Hepatocyte (in vitro differentiated cells): ENCODE data around the gene IKZF5.

Experiments used
- EZH2 ChIP-seq: fragments of 200-600 bp; sonication (generic); IDR thresholded peaks from 2 replicates; pipeline ENCODE4 v1.6.1; 2016; ENCODE audit warnings: antibody characterized with exemption, mild to moderate bottlenecking, borderline replicate concordance
- EZH2phosphoT487 ChIP-seq: fragments of 200-600 bp; sonication (generic); IDR thresholded peaks from one replicate; pipeline ENCODE4 v1.6.1; 2018; ENCODE audit warnings: antibody characterized with exemption, mild to moderate bottlenecking, low read depth, moderate library complexity; ENCODE audit not compliant: unreplicated experiment, severe bottlenecking
- TF ChIP-seq, protein P1 (sequence below): fragments of 200-600 bp; sonication (generic); IDR thresholded peaks from 2 replicates; pipeline ENCODE4 v1.5.1; 2016; ENCODE audit warnings: antibody characterized with exemption, mild to moderate bottlenecking; ENCODE audit not compliant: poor library complexity

DNA sequence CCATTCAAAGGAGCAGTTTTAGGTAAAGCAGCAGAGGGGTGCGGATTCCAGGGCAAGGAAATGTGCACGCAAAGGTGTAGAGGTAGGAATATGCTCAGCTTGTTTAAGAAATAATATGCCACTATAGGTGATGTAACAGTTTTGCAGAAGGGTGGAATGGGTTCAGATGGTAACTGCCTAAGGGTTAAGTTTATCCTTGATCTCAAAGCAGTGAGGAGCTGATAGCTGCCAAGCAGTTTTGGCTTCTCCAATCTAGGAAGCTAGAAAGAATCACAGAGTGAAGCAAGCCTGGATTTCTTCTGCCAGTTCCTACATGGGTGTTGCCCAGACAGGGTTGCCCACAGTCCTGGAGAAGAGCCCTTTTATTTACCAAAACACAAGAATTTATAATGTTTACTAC lies 6.2 kb upstream of the IKZF5 start:
- TF ChIP-seq, protein P1, sequence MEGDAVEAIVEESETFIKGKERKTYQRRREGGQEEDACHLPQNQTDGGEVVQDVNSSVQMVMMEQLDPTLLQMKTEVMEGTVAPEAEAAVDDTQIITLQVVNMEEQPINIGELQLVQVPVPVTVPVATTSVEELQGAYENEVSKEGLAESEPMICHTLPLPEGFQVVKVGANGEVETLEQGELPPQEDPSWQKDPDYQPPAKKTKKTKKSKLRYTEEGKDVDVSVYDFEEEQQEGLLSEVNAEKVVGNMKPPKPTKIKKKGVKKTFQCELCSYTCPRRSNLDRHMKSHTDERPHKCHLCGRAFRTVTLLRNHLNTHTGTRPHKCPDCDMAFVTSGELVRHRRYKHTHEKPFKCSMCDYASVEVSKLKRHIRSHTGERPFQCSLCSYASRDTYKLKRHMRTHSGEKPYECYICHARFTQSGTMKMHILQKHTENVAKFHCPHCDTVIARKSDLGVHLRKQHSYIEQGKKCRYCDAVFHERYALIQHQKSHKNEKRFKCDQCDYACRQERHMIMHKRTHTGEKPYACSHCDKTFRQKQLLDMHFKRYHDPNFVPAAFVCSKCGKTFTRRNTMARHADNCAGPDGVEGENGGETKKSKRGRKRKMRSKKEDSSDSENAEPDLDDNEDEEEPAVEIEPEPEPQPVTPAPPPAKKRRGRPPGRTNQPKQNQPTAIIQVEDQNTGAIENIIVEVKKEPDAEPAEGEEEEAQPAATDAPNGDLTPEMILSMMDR: no peak
- no peak for TF ChIP-seq EZH2
- TF ChIP-seq EZH2phosphoT487: no peak
